ENCODE results near the gene MIP. TPM values are rescaled to one million over a fixed set of nuclear protein-coding genes. Genes with fewer than 3 reads are reported as not detected.
"Not testable (repeated sequence)": the region's sequence is repeated elsewhere in the genome, so short reads cannot be mapped to it uniquely, and the experiment has no call there.

Gene MIP
- not detected for total RNA-seq (2021; ENCODE audit: unreplicated experiment)
- polyA plus RNA-seq (2012; ENCODE audit: insufficient read length) = not detected
- not detected for Bru-seq, nascent RNA
- BruChase-seq, experiment 1, labeled RNA remaining after a 2-hour chase = not detected
- BruChase-seq, experiment 2, labeled RNA remaining after a 6-hour chase = not detected
- long read RNA-seq = 0 reads

GRCh38 chr12:56454557-56454956 lies at the start of gene MIP:
Gene MIP, minus strand, starts transcription at chr12:56454657. Its CDS starts 44 bp downstream, at chr12:56454613.
- intact Hi-C loops (cut with micrococcal nuclease; ENCODE audit: unreplicated experiment) = no loop called here
- no peak for DNase-seq (ENCODE audit: low read depth, low spot score)
- Histone ChIP-seq H3K4me1 (ENCODE audit: control insufficient read depth, insufficient read depth, low read length) (no peaks in the 10 kb centered on the region), H3K27ac (ENCODE audit: low read length) (no peak within 1 kb of the TSS), H3K4me3 (ENCODE audit: low read depth in 2 of 2, low read length in 2 of 2) (no peak within 1 kb of the TSS), H3K36me3 (ENCODE audit: control insufficient read depth, insufficient read depth, low read length) (no peaks in the 10 kb centered on the region), H3K9me3 (ENCODE audit: control insufficient read depth, insufficient read depth, low read depth, low read length) (no peaks in the 10 kb centered on the region), H3K27me3 (ENCODE audit: control insufficient read depth, insufficient read depth, low read length) (no peaks in the 10 kb centered on the region)
- ChIA-PET POLR2A (no interaction called here), CTCF (no interaction called here)
- ATAC-seq = no peak
- BruUV-seq (replicated peaks) = no TSS peak
- TF ChIP-seq SIN3A (IDR thresholded peaks at IDR 0.05; ENCODE audit: borderline replicate concordance, insufficient read depth, low read depth, low read length) = no peak
- in situ Hi-C loops (cut with HindIII; ENCODE audit: low pct_unique_long_range_greater_than_20kb, low sequenced_read_pairs) = no loop called here

DNA sequence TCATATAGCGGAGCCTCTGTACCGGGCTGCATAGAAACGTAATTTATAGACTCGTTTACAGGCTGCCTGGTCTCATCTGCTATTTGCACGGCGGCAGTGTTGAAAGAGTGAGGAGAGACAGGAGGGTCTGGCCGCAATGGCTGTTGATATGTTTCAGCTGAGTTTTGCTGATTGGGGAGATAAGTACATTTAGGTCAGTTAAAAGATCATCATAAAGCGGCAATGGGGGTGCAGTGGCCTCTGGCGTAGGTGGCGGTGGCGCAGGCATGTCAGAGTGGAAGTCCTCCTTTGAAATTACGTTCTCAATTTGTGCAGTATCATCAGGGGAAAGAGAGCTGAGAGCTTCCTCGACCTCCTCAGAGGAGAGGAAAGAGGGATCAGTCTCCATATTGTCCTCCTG lies 45.4 kb upstream of the MIP start:
- BruUV-seq (replicated peaks); H3K27ac ChIP-seq (ENCODE audit: low read length); H3K4me1 ChIP-seq (ENCODE audit: control insufficient read depth, insufficient read depth, low read length); intact Hi-C loops (cut with micrococcal nuclease; ENCODE audit: unreplicated experiment); H3K4me3 ChIP-seq (ENCODE audit: low read depth in 2 of 2, low read length in 2 of 2); ATAC-seq; CTCF ChIA-PET; in situ Hi-C loops (cut with HindIII; ENCODE audit: low pct_unique_long_range_greater_than_20kb, low sequenced_read_pairs); DNase-seq (ENCODE audit: low read depth, low spot score); H3K9me3 ChIP-seq (ENCODE audit: control insufficient read depth, insufficient read depth, low read depth, low read length); H3K36me3 ChIP-seq (ENCODE audit: control insufficient read depth, insufficient read depth, low read length); H3K27me3 ChIP-seq (ENCODE audit: control insufficient read depth, insufficient read depth, low read length); POLR2A ChIA-PET: not testable (repeated sequence)

DNA sequence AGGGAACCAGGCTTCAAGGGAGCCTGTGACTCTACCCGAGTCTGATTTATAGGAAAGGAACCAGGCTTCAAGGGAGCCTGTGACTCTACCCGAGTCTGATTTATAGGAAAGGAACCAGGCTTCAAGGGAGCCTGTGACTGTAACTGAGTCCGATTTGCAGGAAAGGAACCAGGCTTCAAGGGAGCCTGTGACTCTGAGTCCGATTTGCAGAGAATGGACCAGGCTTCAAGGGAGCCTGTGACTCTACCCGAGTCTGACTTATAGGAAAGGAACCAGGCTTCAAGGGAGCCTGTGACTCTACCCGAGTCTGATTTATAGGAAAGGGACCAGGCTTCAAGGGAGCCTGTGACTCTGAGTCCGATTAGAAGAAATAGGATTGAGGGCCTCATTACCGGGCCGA lies 45.0 kb upstream of the MIP start:
- DNase-seq (ENCODE audit: low read depth, low spot score); in situ Hi-C loops (cut with HindIII; ENCODE audit: low pct_unique_long_range_greater_than_20kb, low sequenced_read_pairs); POLR2A ChIA-PET; BruUV-seq (replicated peaks); ATAC-seq; intact Hi-C loops (cut with micrococcal nuclease; ENCODE audit: unreplicated experiment); H3K27ac ChIP-seq (ENCODE audit: low read length); H3K4me3 ChIP-seq (ENCODE audit: low read depth in 2 of 2, low read length in 2 of 2); H3K36me3 ChIP-seq (ENCODE audit: control insufficient read depth, insufficient read depth, low read length); H3K9me3 ChIP-seq (ENCODE audit: control insufficient read depth, insufficient read depth, low read depth, low read length); H3K27me3 ChIP-seq (ENCODE audit: control insufficient read depth, insufficient read depth, low read length); H3K4me1 ChIP-seq (ENCODE audit: control insufficient read depth, insufficient read depth, low read length); CTCF ChIA-PET: not testable (repeated sequence)

DNA sequence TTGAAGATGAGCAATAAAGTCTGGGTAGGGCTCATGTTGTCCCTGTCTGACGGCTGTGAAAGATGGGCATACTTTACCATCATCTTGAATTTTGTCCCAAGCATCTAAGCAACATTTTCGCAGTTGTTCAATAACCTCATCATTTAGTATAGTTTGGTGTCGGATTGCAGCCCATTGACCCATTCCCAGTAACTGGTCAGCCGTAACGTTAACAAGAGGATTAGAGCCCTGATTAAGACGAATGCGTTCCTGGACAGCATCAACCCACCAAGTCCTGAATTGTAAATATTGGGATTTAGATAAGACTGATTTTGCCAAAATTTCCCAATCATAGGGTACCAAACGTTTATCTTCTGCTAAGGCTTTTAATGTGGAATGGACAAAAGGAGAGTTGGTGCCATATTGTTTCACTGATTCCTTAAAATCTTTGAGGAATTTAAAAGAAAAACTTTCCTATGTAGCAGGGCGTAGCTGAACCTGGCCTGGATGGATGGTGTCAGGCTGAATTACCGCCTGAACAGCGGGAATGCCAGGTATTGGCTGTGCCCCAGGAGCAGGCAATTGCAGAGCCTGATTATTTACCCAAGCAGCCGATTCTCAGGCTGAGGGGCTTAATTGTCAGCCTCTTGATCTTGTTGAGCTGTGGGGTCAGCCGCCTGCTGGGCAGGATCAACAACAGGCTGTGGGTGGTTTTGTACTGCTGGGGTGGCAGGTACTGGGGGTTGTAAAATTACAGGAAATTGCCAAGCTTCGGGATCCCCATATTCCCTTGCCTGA lies 43.9 kb upstream of the MIP start:
- intact Hi-C loops (cut with micrococcal nuclease; ENCODE audit: unreplicated experiment); CTCF ChIA-PET; H3K4me1 ChIP-seq (ENCODE audit: control insufficient read depth, insufficient read depth, low read length); H3K27ac ChIP-seq (ENCODE audit: low read length); H3K27me3 ChIP-seq (ENCODE audit: control insufficient read depth, insufficient read depth, low read length); ATAC-seq; DNase-seq (ENCODE audit: low read depth, low spot score); H3K4me3 ChIP-seq (ENCODE audit: low read depth in 2 of 2, low read length in 2 of 2); in situ Hi-C loops (cut with HindIII; ENCODE audit: low pct_unique_long_range_greater_than_20kb, low sequenced_read_pairs); BruUV-seq (replicated peaks); H3K36me3 ChIP-seq (ENCODE audit: control insufficient read depth, insufficient read depth, low read length); H3K9me3 ChIP-seq (ENCODE audit: control insufficient read depth, insufficient read depth, low read depth, low read length); POLR2A ChIA-PET: not testable (repeated sequence)

- peak; percentile 56; the same call in 1 of the 2 replicates for ATAC-seq
- intact Hi-C loops (cut with micrococcal nuclease; ENCODE audit: unreplicated experiment); DNase-seq (ENCODE audit: low read depth, low spot score); H3K36me3 ChIP-seq (ENCODE audit: control insufficient read depth, insufficient read depth, low read length); BruUV-seq (replicated peaks); in situ Hi-C loops (cut with HindIII; ENCODE audit: low pct_unique_long_range_greater_than_20kb, low sequenced_read_pairs); H3K9me3 ChIP-seq (ENCODE audit: control insufficient read depth, insufficient read depth, low read depth, low read length); H3K27me3 ChIP-seq (ENCODE audit: control insufficient read depth, insufficient read depth, low read length); CTCF ChIA-PET; POLR2A ChIA-PET; H3K4me1 ChIP-seq (ENCODE audit: control insufficient read depth, insufficient read depth, low read length); H3K27ac ChIP-seq (ENCODE audit: low read length): not testable (repeated sequence)
- peak overlapping the region in 1 of 2 experiments; percentile 30; a peak in 2 of 4 replicates for H3K4me3 ChIP-seq (ENCODE audit: low read depth in 2 of 2, low read length in 2 of 2)
- TF ChIP-seq, protein P1, sequence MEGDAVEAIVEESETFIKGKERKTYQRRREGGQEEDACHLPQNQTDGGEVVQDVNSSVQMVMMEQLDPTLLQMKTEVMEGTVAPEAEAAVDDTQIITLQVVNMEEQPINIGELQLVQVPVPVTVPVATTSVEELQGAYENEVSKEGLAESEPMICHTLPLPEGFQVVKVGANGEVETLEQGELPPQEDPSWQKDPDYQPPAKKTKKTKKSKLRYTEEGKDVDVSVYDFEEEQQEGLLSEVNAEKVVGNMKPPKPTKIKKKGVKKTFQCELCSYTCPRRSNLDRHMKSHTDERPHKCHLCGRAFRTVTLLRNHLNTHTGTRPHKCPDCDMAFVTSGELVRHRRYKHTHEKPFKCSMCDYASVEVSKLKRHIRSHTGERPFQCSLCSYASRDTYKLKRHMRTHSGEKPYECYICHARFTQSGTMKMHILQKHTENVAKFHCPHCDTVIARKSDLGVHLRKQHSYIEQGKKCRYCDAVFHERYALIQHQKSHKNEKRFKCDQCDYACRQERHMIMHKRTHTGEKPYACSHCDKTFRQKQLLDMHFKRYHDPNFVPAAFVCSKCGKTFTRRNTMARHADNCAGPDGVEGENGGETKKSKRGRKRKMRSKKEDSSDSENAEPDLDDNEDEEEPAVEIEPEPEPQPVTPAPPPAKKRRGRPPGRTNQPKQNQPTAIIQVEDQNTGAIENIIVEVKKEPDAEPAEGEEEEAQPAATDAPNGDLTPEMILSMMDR (IDR thresholded peaks at IDR 0.05) = peak; percentile 72
These were observed 42.2 kb upstream of the MIP start for GRCh38 chr12:56496704-56497103.

- CTCF ChIA-PET = interaction anchor here (0.7 kb wide), 1 partner anchor 11 kb away, joined by 6 read pairs; no protein-coding TSS in a partner anchor
- intact Hi-C loops (cut with micrococcal nuclease; ENCODE audit: unreplicated experiment); DNase-seq (ENCODE audit: low read depth, low spot score); H3K27ac ChIP-seq (ENCODE audit: low read length); H3K4me1 ChIP-seq (ENCODE audit: control insufficient read depth, insufficient read depth, low read length); H3K9me3 ChIP-seq (ENCODE audit: control insufficient read depth, insufficient read depth, low read depth, low read length); BruUV-seq (replicated peaks); POLR2A ChIA-PET; H3K4me3 ChIP-seq (ENCODE audit: low read depth in 2 of 2, low read length in 2 of 2); ATAC-seq; H3K27me3 ChIP-seq (ENCODE audit: control insufficient read depth, insufficient read depth, low read length); in situ Hi-C loops (cut with HindIII; ENCODE audit: low pct_unique_long_range_greater_than_20kb, low sequenced_read_pairs); H3K36me3 ChIP-seq (ENCODE audit: control insufficient read depth, insufficient read depth, low read length): not testable (repeated sequence)
These were observed 40.0 kb upstream of the MIP start for GRCh38 chr12:56494481-56494880.
